Thymus (tissue), 11 donors: ENCODE data around the gene STX1B. TPM values are rescaled to one million over a fixed set of nuclear protein-coding genes. Genes with fewer than 3 reads are reported as not detected.

Source experiments
- DNase-seq, 9 donors: peaks; one replicate each; pipeline ENCODE4 v3.0.0-alpha.2; 2013; ENCODE audit warnings: low spot score in 9 of 9, low read depth in 6 of 9, missing footprints in 1 of 9
- H3K27ac ChIP-seq, 2 donors: one replicate each; pipeline ENCODE4 v1.5.1; 2013; ENCODE audit warnings: control low read depth in 1 of 2, low read depth in 1 of 2, low read length in 1 of 2, mild to moderate bottlenecking in 1 of 2, moderate library complexity in 1 of 2
- H3K27me3 ChIP-seq, 2 donors: one replicate each; pipeline ENCODE4 v1.5.1; 2013; ENCODE audit warnings: low read length in 1 of 2; ENCODE audit not compliant: control insufficient read depth in 2 of 2, insufficient read depth in 1 of 2
- H3K36me3 ChIP-seq, 2 donors: one replicate each; pipeline ENCODE4 v1.5.1; 2013; ENCODE audit warnings: low read length in 1 of 2, mild to moderate bottlenecking in 1 of 2, moderate library complexity in 1 of 2; ENCODE audit not compliant: control insufficient read depth in 2 of 2, insufficient read depth in 2 of 2
- H3K4me1 ChIP-seq, 2 donors: one replicate each; pipeline ENCODE4 v1.5.1; 2013; ENCODE audit warnings: low read length in 2 of 2; ENCODE audit not compliant: control insufficient read depth in 2 of 2, insufficient read depth in 2 of 2
- H3K4me3 ChIP-seq, 2 donors: one replicate each; pipeline ENCODE4 v1.5.1; 2013; ENCODE audit warnings: low read length in 2 of 2, control low read depth in 1 of 2, mild to moderate bottlenecking in 1 of 2
- H3K9me3 ChIP-seq, 2 donors: one replicate each; pipeline ENCODE4 v1.5.1; 2013; ENCODE audit warnings: low read length in 1 of 2, mild to moderate bottlenecking in 1 of 2; ENCODE audit not compliant: control insufficient read depth in 2 of 2, insufficient read depth in 1 of 2
- WGBS: extraction: QIAGEN DNeasy Blood & Tissue Kit; methylation state at CpG from one replicate; pipeline ENCODE4 v1.1.7; 2013; 5-methylcytosine and 5-hydroxymethylcytosine counted together
- polyA plus RNA-seq: library from polyadenylated mRNA; stranded (reverse); fragments of 200-250 nt; gene quantifications from one replicate; pipeline ENCODE4 v1.2.3, GENCODE V29; 2013
- total RNA-seq: library from RNA; stranded (reverse); fragments of 120-200 nt; gene quantifications from one replicate; pipeline ENCODE4 v1.2.4, GENCODE V29; 2013
- donor health status: healthy.

The STX1B gene
- total and polyA plus RNA-seq, 2 donors = 0.19 to 1.0 TPM

DNA sequence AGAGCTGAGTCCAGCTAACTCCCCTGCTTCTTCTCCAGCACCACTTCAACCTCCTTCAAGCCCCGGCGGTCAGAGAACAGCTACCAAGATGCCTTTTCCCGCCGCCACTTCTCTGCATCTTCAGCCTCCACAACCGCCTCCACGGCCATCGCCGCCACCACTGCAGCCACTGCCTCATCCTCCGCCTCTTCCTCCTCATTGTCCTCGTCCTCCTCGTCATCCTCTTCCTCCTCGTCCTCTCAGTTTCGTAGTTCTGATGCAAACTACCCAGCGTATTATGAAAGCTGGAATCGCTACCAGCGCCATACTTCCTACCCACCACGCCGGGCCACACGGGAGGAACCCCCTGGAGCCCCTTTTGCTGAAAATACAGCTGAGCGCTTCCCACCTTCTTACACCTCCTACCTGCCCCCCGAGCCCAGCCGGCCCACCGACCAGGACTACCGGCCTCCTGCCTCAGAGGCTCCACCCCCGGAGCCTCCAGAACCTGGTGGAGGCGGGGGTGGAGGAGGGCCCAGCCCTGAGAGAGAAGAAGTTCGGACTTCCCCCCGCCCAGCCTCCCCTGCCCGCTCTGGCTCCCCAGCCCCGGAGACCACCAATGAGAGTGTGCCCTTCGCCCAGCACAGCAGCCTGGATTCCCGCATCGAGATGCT is 45.7 kb downstream of the STX1B start:
- DNase-seq = no peak
- WGBS = 97% methylated on average over 33 of the region's 33 CpGs
- Histone ChIP-seq H3K4me1 (no peaks in the 10 kb centered on the region), H3K9me3 (no peaks in the 10 kb centered on the region), H3K36me3 (peaks cover 83 to 89% of the 10 kb centered on the region in 2 donors), H3K4me3 (no peak overlapping the region), H3K27me3 (no peaks in the 10 kb centered on the region), H3K27ac (no peak overlapping the region)

DNA sequence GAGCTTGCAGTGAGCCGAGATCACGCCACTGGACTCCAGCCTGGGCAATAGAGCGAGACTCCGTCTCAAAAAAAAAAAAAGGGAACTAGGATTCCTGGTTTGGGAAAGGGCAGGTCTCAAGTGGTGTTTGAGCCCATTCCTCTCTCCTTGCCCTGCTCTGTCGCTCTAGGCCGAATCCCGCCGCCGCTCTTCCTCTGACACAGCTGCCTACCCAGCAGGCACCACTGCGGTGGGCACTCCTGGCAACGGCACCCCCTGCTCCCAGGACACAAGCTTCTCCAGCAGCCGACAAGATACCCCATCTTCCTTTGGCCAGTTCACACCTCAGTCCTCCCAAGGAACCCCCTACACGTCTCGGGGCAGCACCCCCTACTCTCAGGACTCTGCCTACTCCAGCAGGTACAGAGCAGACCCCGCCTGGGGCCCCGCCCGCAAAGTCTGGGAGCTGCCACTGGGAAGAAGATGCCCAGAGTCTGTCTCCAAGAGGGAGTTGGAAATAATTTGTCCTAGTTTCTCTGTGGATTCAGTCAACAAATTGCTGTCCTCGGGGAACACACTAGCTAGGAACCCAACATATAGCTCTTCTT is 46.4 kb downstream of the STX1B start:
- Histone ChIP-seq H3K4me1 (peaks cover 0 to 1% of the 10 kb centered on the region in 2 donors), H3K9me3 (no peaks in the 10 kb centered on the region), H3K27me3 (no peaks in the 10 kb centered on the region), H3K4me3 (no peak overlapping the region), H3K27ac (no peak overlapping the region), H3K36me3 (peaks cover 82 to 86% of the 10 kb centered on the region in 2 donors)
- no peak for DNase-seq
- 98% methylated on average over 18 of the region's 18 CpGs for WGBS

DNA sequence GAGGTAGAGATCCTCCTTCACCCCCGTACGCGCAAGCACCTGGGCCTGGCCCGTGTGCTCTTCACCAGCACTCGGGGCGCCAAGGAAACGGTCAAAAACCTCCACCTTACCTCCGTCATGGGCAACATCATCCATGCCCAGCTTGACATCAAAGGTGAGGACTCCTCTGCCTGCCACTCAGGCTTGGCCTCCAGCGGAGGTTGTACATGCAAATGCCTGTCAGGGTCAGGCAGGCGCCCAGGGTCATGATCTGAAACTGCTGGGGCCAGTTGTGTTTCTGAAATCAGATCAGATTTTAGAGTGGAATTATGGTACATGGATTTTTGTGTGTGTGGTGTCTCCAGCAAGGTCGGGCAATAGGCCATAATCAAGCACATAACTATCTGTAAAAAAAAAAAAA is 49.1 kb downstream of the STX1B start:
- H3K4me3 ChIP-seq = no peak overlapping the region
- DNase-seq = no peak
- 98% methylated on average over 11 of the region's 11 CpGs for whole genome bisulfite sequencing
- no peaks in the 10 kb centered on the region for H3K27me3 ChIP-seq
- peaks cover 0 to 15% of the 10 kb centered on the region in 2 donors for H3K4me1 ChIP-seq
- H3K36me3 ChIP-seq = peaks cover 66 to 68% of the 10 kb centered on the region in 2 donors
- H3K9me3 ChIP-seq = no peaks in the 10 kb centered on the region
- H3K27ac ChIP-seq = no peak overlapping the region

DNA sequence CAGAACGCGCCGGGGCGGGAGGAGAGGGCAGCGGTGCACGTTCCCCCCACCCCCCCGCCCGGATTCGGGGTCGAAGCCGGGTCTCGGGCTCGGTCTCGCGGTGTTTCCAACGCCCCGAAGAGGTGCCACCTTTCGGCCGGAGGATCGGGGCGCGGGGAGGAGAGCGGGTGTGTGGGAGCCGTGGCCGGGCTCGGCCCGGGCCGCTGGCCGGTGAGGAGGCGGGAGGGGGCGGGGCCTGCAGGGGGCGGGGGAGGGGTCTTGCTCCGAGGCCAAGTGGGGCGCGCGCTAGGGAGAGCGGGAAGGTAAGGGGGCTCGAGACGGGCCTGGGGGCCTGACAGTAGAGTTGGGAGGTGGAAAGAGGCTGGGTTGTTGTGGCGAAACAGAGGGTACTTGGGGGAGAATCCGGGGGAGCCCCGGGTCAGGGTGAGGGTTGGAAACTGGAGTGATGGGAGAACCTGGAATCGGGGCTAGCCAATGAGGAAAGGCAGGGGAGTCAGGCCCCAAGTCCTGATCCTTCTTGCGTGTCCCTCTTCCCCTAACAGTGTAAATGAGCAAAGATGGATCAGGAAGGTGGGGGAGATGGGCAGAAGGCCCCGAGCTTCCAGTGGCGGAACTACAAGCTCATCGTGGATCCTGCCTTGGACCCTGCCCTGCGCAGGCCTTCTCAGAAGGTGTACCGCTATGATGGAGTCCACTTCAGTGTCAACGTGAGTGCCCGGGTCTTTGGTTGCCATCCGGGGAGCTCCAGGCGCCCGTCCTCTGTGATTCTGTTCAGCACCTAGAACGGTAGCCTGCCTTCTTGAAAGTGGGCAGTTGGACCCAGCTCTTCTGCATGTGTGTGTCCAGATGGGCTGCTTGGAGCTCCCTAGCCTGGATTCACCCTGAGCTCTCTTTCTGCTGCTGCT is 52.0 kb downstream of the STX1B start:
- H3K27ac ChIP-seq = peak overlapping the region in 1 of 2 donors; percentile 99
- H3K4me3 ChIP-seq = peak overlapping the region; percentile 57 to 97
- H3K27me3 ChIP-seq = no peaks in the 10 kb centered on the region
- 18% methylated on average over 55 of the region's 55 CpGs for WGBS
- no peaks in the 10 kb centered on the region for H3K9me3 ChIP-seq
- H3K36me3 ChIP-seq = peaks cover 38 to 43% of the 10 kb centered on the region in 2 donors
- DNase-seq = no peak
- H3K4me1 ChIP-seq = peaks cover 0 to 23% of the 10 kb centered on the region in 2 donors

DNA sequence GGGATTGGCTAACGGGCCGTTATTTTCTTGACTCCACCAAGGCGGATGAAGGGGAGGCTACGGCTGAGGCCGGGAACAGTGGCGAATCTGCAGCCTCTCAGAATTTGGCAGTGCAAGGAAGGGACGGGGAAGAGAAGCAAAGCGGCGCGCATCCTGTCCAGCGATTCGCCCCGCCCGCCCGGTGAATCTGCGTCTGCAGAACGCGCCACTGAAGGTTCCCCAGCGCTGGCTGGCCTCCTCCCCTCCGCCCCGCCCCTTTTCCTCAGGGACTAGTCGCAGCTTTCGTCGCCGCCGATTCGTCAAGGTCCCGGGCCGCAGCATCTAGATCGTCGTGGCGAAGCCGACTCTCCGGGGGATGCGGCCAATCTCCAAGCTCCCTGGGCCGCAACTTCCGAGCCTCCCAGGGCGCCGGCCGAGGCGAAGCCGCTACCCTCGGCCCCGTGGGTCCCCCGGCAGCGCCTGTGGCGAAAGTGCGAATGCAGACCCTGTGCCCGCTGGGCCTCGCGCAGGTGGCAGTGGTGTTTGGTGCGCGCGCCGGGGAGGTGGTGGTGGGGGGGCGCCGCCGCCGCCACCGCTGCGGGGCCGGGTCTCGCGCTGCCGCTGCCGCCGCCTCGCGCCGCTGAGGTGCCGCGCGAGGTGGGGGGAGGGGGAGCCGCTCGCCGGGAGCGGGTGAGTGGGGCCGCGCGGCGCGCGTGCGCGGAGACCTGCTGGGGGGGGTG is 52.8 kb downstream of the STX1B start, which contains the start of gene SETD1A:
SETD1A (plus strand) TSS at position 299 of the 719 bp plus-strand sequence. CDS start 978 bp downstream, outside the sequence.
- H3K4me3 ChIP-seq = peak within 1 kb of the TSS; percentile 81 to 97
- H3K27ac ChIP-seq = peak within 1 kb of the TSS; percentile 91 to 99
- DNase-seq = peak; percentile 79 to 98 (median 93)
- H3K27me3 ChIP-seq = no peaks in the 10 kb centered on the region
- H3K9me3 ChIP-seq = no peaks in the 10 kb centered on the region
- peaks cover 33 to 35% of the 10 kb centered on the region in 2 donors for H3K36me3 ChIP-seq
- WGBS = under 1% methylated on average over 84 of the region's 85 CpGs
- H3K4me1 ChIP-seq = peaks cover 0 to 26% of the 10 kb centered on the region in 2 donors

DNA sequence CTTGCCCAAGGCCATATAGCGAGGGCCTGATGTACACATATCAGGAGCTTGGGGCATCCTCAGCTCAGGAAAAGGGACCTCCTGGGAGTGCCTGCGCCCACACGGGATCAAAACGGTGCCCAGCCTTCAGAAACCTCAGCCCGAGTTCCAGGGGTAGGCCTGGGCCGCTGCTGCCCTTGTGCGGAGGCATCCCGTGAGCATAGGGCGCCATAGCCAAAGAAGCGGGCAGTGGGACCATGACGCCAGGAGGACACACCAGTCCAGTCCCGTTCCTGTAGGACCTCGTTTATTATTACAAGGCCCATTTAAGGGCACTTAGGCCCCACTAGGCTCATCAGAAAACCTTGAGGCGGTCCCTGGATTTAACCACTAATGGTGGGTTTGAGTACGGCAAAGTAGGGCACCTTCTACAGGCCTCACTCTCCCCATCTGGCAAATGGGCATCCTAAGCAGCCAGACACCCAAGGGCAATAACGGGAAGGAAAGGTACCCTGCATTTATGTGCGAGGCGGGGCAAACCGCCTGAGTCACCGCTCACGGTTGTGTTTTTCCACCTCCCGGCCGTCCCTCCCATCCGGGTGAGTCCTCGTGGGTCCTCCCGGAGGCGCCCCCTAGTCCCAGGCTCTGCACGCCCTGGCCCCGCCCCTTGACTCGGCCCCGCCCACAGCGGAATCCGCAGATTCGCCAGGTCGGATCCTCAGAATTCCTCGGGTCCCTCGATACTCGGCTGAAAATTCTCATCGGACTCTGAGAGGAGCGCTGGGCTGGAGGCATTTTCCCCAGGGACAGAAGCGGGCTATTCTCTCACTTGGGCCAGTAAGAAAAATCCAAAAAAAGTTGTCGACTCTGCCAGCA is 53.6 kb downstream of the STX1B start:
- DNase-seq = peak in 6 of 9 donors; percentile 50 to 83 (median 67)
- peak overlapping the region; percentile 91 to 99 for H3K27ac ChIP-seq
- peaks cover 0 to 26% of the 10 kb centered on the region in 2 donors for H3K4me1 ChIP-seq

DNA sequence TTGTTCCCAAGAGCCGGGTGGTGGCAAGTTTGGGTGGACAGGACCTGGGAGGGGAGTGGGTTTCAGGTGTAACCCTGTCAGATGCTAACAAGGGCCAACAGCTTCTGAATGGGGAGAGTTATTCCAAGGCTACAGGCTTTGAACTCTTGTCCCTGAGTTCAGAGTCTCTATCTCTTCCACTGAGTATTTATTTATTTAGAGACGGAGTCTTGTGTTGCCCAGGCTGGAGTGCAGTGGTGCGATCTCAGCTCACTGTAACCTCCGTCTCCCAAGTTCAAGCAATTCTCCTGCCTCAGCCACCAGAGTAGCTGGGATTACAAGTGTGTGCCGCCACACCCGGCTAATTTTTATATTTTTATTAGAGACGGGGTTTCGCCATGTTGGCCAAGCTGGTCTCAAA is 55.4 kb downstream of the STX1B start:
- peaks cover 12 to 44% of the 10 kb centered on the region in 2 donors for H3K4me1 ChIP-seq
- peaks cover 10 to 11% of the 10 kb centered on the region in 2 donors for H3K36me3 ChIP-seq
- WGBS = 96% methylated on average over 8 of the region's 8 CpGs
- H3K4me3 ChIP-seq = no peak overlapping the region
- H3K9me3 ChIP-seq = no peaks in the 10 kb centered on the region
- H3K27ac ChIP-seq = no peak overlapping the region
- no peak for DNase-seq
- no peaks in the 10 kb centered on the region for H3K27me3 ChIP-seq

More for the DNA sequence above, 53.6 kb downstream of the STX1B start:
- Histone ChIP-seq H3K4me3 (peak overlapping the region; percentile 81 to 97), H3K27me3 (no peaks in the 10 kb centered on the region), H3K9me3 (no peaks in the 10 kb centered on the region), H3K36me3 (peaks cover 25 to 28% of the 10 kb centered on the region in 2 donors)
- WGBS = 33% methylated on average over 42 of the region's 42 CpGs
